HG03439 (cell line): ENCODE data around the gene DGKE.

ENCODE experiments used
- ATAC-seq: cut with Tn5 transposase; IDR thresholded peaks from one replicate; pipeline ENCODE4 v1.9.1; 2021; ENCODE audit warnings: mild to moderate bottlenecking, moderate library complexity; ENCODE audit not compliant: unreplicated experiment

DGKE gene

DNA sequence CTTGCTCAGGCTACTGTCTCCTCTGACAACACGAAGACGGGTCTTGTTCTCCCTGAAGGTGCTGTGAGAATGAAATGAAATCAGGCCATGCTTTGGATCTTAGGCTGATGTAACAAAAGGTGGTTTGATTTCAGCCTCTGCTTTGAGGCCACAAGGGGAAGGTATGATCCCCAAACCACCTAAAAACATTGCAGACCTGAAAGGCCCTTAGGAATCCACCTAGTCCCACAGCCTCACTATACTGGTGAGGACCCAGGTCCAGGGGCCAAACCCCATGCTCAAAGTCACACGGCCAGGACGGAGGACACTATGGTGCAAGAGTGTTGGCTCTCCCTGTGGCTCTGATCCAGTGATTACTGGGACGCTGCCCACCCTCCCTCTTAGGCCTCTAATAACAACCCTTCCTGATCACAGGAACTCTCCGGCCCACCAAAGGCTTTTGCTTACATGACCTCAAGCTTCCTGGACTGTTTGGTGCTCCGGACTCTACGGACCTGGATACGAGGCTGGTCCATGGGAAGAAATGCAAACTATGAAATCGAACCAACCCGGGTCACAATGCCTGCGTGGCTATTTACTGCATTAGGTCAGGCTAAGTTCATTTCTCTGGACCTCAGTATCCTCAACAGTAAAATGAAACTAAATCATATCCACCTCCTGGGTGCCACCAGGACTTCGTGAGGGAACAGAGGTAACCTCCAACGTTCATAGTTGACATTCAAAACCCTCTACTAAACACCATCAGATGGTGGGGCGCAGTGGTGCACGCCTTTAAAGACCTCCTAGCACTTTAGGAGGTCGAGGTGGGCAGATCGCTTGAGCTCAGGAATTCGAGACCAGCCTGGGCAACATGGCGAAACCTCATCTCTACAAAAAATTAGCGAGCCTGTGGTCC lies 78.4 kb downstream of the DGKE start:
- no peak for ATAC-seq

DNA sequence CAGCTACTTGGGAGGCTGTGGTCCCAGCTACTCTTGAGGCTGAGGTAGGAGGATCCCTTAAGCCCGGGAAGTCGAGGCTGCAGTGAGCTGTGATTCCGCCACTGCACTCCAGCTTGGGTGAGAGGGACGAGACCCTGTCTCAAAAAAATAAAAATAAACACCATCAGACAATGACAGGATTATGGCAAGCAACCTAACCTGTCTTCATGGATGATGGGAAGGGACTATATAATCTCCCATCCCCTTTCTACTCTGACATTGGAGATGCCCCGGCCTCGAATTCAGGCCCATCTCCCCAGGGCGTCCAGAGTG lies 79.0 kb downstream of the DGKE start:
- no peak for ATAC-seq

DNA sequence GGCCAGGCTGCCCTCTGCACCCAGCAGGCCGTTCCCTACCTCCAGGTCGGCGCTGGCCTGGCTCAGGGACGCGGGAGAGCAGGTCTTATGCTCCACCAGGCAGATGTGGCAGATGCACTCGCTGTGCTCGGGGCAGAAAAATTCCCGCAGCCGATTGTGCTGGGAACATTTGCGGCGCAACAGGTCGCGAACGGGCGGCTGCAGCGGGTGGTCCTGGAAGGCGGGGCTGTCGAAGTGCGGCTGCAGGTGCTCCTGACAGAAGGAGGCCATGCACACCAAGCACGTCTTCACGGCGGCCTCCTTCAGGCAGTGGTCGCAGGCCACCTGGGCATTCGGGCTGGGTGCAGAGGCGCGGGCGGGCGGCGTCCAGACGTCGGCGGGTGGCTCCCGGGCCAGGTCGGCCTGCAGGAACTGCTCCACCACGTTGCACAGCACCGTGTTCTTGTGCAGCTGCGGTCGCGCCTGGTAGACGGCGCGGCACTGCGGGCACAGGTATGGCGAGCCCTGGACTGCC lies 79.5 kb downstream of the DGKE start:
- ATAC-seq: peak; percentile 34

GRCh38 chr17:56913867-56914580 lies 80.1 kb downstream of the DGKE start, which contains the start of gene TRIM25:
Gene TRIM25 (minus strand): TSS chr17:56914049. CDS start chr17:56913988, 61 bp downstream.
- ATAC-seq: peak; percentile 53

DNA sequence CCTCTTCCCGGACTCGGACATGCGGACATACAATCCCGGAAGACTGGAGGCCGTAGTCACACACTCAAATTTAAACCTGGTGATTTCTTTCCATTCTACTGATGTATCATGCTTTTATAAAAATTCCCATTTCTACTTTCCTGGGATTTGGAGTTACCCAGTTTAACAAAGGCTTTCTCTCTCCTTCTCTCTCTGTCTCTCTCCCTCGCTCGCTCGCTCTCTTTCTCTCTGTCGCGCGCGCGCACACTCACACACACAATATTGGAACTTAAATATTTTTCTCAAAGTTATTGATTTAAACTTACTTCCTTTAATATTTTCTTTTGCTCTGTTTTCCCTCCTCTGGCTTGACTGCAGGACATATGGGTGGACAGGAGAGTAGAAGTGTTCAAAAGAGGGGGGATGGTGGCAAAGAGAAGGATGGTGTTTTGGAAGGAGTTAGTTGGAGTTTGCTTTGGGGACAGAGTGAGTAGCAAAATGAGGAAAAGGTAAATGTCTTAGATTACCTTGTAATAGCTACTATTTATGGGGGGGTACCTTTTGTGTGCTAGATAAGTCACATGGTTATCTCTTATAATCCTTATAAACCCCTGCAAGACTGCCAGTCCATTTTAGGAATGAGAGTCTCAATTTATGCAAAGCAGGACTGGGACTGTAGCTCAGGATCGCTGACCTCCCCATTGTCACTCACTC lies 80.8 kb downstream of the DGKE start:
- ATAC-seq: no peak

GRCh38 chr17:56917559-56918296 lies 83.8 kb downstream of the DGKE start:
- ATAC-seq: no peak

- ATAC-seq: no peak
These were observed 85.0 kb downstream of the DGKE start for GRCh38 chr17:56918916-56919315.
